ENCODE measurements around the gene ZNF275.
A peak's percentile ranks its signal among the peaks of the same experiment; 100 is the strongest.

The ZNF275 gene

GRCh38 chrX:153333266-153333665 lies 687 bp upstream of the ZNF275 start:
- Histone ChIP-seq H3K18ac (ENCODE audit: low read depth in 1 of 2, low read length in 2 of 2) (no peak overlapping the region), H3K14ac (ENCODE audit: low read length in 2 of 2) (no peak overlapping the region), H3K27ac (ENCODE audit: low read length, poor library complexity, severe bottlenecking) (no peak overlapping the region), H2AFZ (ENCODE audit: low read depth, low read length) (no peak overlapping the region), H3K4me2 (ENCODE audit: low read length, poor library complexity, severe bottlenecking) (no peak overlapping the region), H2BK5ac (ENCODE audit: low read depth, low read length, poor library complexity, severe bottlenecking) (no peak overlapping the region), H3K27me3 (ENCODE audit: control insufficient read depth in 1 of 2, insufficient read depth in 1 of 2, low read length in 2 of 2) (peaks cover 0 to 5% of the 10 kb centered on the region in 2 experiments), H2BK120ac (ENCODE audit: low read depth, low read length) (no peak overlapping the region), H3K4me1 (ENCODE audit: control insufficient read depth, insufficient read depth, low read depth, low read length) (peaks cover 8% of the 10 kb centered on the region), H2AK5ac (ENCODE audit: low read length, severe bottlenecking) (no peak overlapping the region), H2BK15ac (ENCODE audit: low read depth, poor library complexity, severe bottlenecking) (no peak overlapping the region), H3K36me3 (ENCODE audit: control insufficient read depth in 1 of 2, insufficient read depth in 2 of 2, low read depth in 1 of 2, low read length in 2 of 2) (peaks cover 0 to 15% of the 10 kb centered on the region in 2 experiments), H4K91ac (ENCODE audit: low read length) (no peak overlapping the region), H3K9me3 (ENCODE audit: control insufficient read depth, low read length) (no peaks in the 10 kb centered on the region), H3K79me1 (replicated peaks; ENCODE audit: low read length, poor library complexity, severe bottlenecking) (peaks cover 8% of the 10 kb centered on the region), H3K23ac (ENCODE audit: low read length in 2 of 2) (no peak overlapping the region), H3K9ac (ENCODE audit: low read length) (peak overlapping the region; percentile 70), H2BK12ac (ENCODE audit: low read length in 2 of 2) (no peak overlapping the region), H3K4me3 (ENCODE audit: insufficient read depth in 1 of 2, low read depth in 1 of 2, low read length in 2 of 2) (peak overlapping the region in 1 of 2 experiments; percentile 76), H3K4ac (ENCODE audit: low read depth in 1 of 2, low read length in 2 of 2) (no peak overlapping the region), H4K8ac (ENCODE audit: low read length) (no peak overlapping the region)
- peak; percentile 23 for DNase-seq
- WGBS = 86% methylated on average over 1 of the region's 2 CpGs

- WGBS = 10% methylated on average over 9 of the region's 16 CpGs
Measured at GRCh38 chrX:153334654-153335295, 822 bp downstream of the ZNF275 start.

DNA sequence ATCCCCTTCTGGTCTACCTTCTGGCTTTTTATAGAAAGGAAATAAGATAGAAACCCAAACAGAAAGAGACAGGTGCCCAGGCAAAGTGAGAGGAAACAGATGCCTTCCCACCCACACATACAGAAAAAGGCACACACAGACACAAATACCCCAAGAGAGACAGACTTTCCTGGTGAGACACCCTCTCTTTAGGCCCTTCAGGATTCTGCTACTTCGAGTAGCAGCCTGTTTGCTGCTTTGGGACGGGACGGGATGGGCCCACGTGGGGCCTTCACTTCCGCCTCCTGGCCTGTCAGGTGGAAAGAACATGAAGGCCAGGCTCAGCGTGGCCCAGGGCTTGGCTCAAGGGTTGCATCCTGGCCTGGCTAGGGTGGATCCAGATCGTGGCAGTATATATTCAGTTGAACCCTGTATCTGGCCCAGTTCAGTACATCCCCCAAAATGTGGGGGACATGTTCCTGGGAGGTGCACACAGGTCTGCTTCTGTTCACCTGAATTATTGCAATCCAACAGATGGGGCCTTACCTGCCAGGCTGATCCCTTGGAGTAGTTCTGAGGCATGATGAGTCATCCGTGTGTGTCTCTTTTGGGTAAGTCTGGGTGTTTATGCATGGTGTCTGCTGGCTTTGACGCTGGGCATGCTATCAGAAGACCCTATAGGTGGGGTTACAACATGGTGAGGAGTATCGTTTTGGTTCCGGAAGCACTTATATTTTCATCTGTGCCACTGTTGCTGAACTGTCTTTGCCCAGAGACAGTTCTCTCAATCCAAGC lies 2.4 kb downstream of the ZNF275 start:
- H4K91ac ChIP-seq (ENCODE audit: low read length) = no peak overlapping the region
- H2BK12ac ChIP-seq (ENCODE audit: low read length in 2 of 2) = no peak overlapping the region
- H3K27me3 ChIP-seq (ENCODE audit: control insufficient read depth in 1 of 2, insufficient read depth in 1 of 2, low read length in 2 of 2) = no peaks in the 10 kb centered on the region
- H3K4me1 ChIP-seq (ENCODE audit: control insufficient read depth, insufficient read depth, low read depth, low read length) = peaks cover 8% of the 10 kb centered on the region
- no peak overlapping the region for H3K23ac ChIP-seq (ENCODE audit: low read length in 2 of 2)
- DNase-seq = no peak
- no peak overlapping the region for H2AFZ ChIP-seq (ENCODE audit: low read depth, low read length)
- no peak overlapping the region for H3K18ac ChIP-seq (ENCODE audit: low read depth in 1 of 2, low read length in 2 of 2)
- H3K9me3 ChIP-seq (ENCODE audit: control insufficient read depth, low read length) = no peaks in the 10 kb centered on the region
- no peak overlapping the region for H3K4me3 ChIP-seq (ENCODE audit: insufficient read depth in 1 of 2, low read depth in 1 of 2, low read length in 2 of 2)
- no peak overlapping the region for H3K4ac ChIP-seq (ENCODE audit: low read depth in 1 of 2, low read length in 2 of 2)
- no peak overlapping the region for H2BK5ac ChIP-seq (ENCODE audit: low read depth, low read length, poor library complexity, severe bottlenecking)
- no peak overlapping the region for H2AK5ac ChIP-seq (ENCODE audit: low read length, severe bottlenecking)
- WGBS = 86% methylated on average over 8 of the region's 11 CpGs
- H3K9ac ChIP-seq (ENCODE audit: low read length) = no peak overlapping the region
- no peak overlapping the region for H3K27ac ChIP-seq (ENCODE audit: low read length, poor library complexity, severe bottlenecking)
- peaks cover 16% of the 10 kb centered on the region for H3K79me1 ChIP-seq (replicated peaks; ENCODE audit: low read length, poor library complexity, severe bottlenecking)
- H2BK120ac ChIP-seq (ENCODE audit: low read depth, low read length) = no peak overlapping the region
- H2BK15ac ChIP-seq (ENCODE audit: low read depth, poor library complexity, severe bottlenecking) = no peak overlapping the region
- peaks cover 12 to 19% of the 10 kb centered on the region in 2 experiments for H3K36me3 ChIP-seq (ENCODE audit: control insufficient read depth in 1 of 2, insufficient read depth in 2 of 2, low read depth in 1 of 2, low read length in 2 of 2)
- no peak overlapping the region for H3K14ac ChIP-seq (ENCODE audit: low read length in 2 of 2)
- H4K8ac ChIP-seq (ENCODE audit: low read length) = no peak overlapping the region
- H3K4me2 ChIP-seq (ENCODE audit: low read length, poor library complexity, severe bottlenecking) = no peak overlapping the region

More at GRCh38 chrX:153334654-153335295, 822 bp downstream of the ZNF275 start:
- Histone ChIP-seq H2BK5ac (ENCODE audit: low read depth, low read length, poor library complexity, severe bottlenecking) (no peak overlapping the region), H4K91ac (ENCODE audit: low read length) (no peak overlapping the region), H3K27ac (ENCODE audit: low read length, poor library complexity, severe bottlenecking) (no peak overlapping the region), H2BK120ac (ENCODE audit: low read depth, low read length) (peak overlapping the region; percentile 5), H3K23ac (ENCODE audit: low read length in 2 of 2) (no peak overlapping the region), H3K14ac (ENCODE audit: low read length in 2 of 2) (no peak overlapping the region), H3K18ac (ENCODE audit: low read depth in 1 of 2, low read length in 2 of 2) (peak overlapping the region; percentile 21 to 94), H3K79me1 (replicated peaks; ENCODE audit: low read length, poor library complexity, severe bottlenecking) (peaks cover 14% of the 10 kb centered on the region), H3K4me2 (ENCODE audit: low read length, poor library complexity, severe bottlenecking) (peak overlapping the region; percentile 58), H3K27me3 (ENCODE audit: control insufficient read depth in 1 of 2, insufficient read depth in 1 of 2, low read length in 2 of 2) (no peaks in the 10 kb centered on the region), H3K4me3 (ENCODE audit: insufficient read depth in 1 of 2, low read depth in 1 of 2, low read length in 2 of 2) (peak overlapping the region; percentile 66 to 77), H3K36me3 (ENCODE audit: control insufficient read depth in 1 of 2, insufficient read depth in 2 of 2, low read depth in 1 of 2, low read length in 2 of 2) (peaks cover 8 to 15% of the 10 kb centered on the region in 2 experiments), H3K4ac (ENCODE audit: low read depth in 1 of 2, low read length in 2 of 2) (no peak overlapping the region), H3K9me3 (ENCODE audit: control insufficient read depth, low read length) (no peaks in the 10 kb centered on the region), H4K8ac (ENCODE audit: low read length) (peak overlapping the region; percentile 54), H2AK5ac (ENCODE audit: low read length, severe bottlenecking) (no peak overlapping the region), H3K4me1 (ENCODE audit: control insufficient read depth, insufficient read depth, low read depth, low read length) (peaks cover 8% of the 10 kb centered on the region), H2BK12ac (ENCODE audit: low read length in 2 of 2) (no peak overlapping the region), H2BK15ac (ENCODE audit: low read depth, poor library complexity, severe bottlenecking) (no peak overlapping the region), H2AFZ (ENCODE audit: low read depth, low read length) (peak overlapping the region; percentile 29), H3K9ac (ENCODE audit: low read length) (peak overlapping the region; percentile 88)
- peak; percentile 2 for DNase-seq

- Histone ChIP-seq H3K14ac (ENCODE audit: low read length in 2 of 2) (no peak overlapping the region), H2AK5ac (ENCODE audit: low read length, severe bottlenecking) (no peak overlapping the region), H3K4me1 (ENCODE audit: control insufficient read depth, insufficient read depth, low read depth, low read length) (peaks cover 8% of the 10 kb centered on the region), H3K79me1 (replicated peaks; ENCODE audit: low read length, poor library complexity, severe bottlenecking) (peaks cover 16% of the 10 kb centered on the region), H3K27me3 (ENCODE audit: control insufficient read depth in 1 of 2, insufficient read depth in 1 of 2, low read length in 2 of 2) (no peaks in the 10 kb centered on the region), H3K36me3 (ENCODE audit: control insufficient read depth in 1 of 2, insufficient read depth in 2 of 2, low read depth in 1 of 2, low read length in 2 of 2) (peaks cover 12 to 19% of the 10 kb centered on the region in 2 experiments), H3K27ac (ENCODE audit: low read length, poor library complexity, severe bottlenecking) (no peak overlapping the region), H3K4me2 (ENCODE audit: low read length, poor library complexity, severe bottlenecking) (no peak overlapping the region), H2AFZ (ENCODE audit: low read depth, low read length) (no peak overlapping the region), H3K4me3 (ENCODE audit: insufficient read depth in 1 of 2, low read depth in 1 of 2, low read length in 2 of 2) (no peak overlapping the region), H2BK12ac (ENCODE audit: low read length in 2 of 2) (no peak overlapping the region), H2BK15ac (ENCODE audit: low read depth, poor library complexity, severe bottlenecking) (no peak overlapping the region), H2BK5ac (ENCODE audit: low read depth, low read length, poor library complexity, severe bottlenecking) (no peak overlapping the region), H2BK120ac (ENCODE audit: low read depth, low read length) (no peak overlapping the region), H4K91ac (ENCODE audit: low read length) (no peak overlapping the region), H3K4ac (ENCODE audit: low read depth in 1 of 2, low read length in 2 of 2) (no peak overlapping the region), H3K9ac (ENCODE audit: low read length) (no peak overlapping the region), H3K23ac (ENCODE audit: low read length in 2 of 2) (no peak overlapping the region), H3K18ac (ENCODE audit: low read depth in 1 of 2, low read length in 2 of 2) (no peak overlapping the region), H3K9me3 (ENCODE audit: control insufficient read depth, low read length) (no peaks in the 10 kb centered on the region), H4K8ac (ENCODE audit: low read length) (no peak overlapping the region)
- no peak for DNase-seq
- 100% methylated on average over 1 of the region's 5 CpGs for WGBS
Measured at GRCh38 chrX:153336988-153337387, 3.0 kb downstream of the ZNF275 start.

Data from mesenchymal stem cell (in vitro differentiated cells and primary cell).